RWPE2 (cell line): Measurements from ENCODE around the gene HPGDS.
"Not testable (repeated sequence)": the region's sequence is repeated elsewhere in the genome, so short reads cannot be mapped to it uniquely, and the experiment has no call there.

Source experiments
- ATAC-seq: fragments of 200-7000 bp; cut with Tn5 transposase; 3 replicates; pipeline ENCODE4 v1.9.1; 2021; ENCODE audit warnings: low read depth
- DNase-seq: peaks from one replicate; pipeline ENCODE4 v3.0.0-alpha.2; 2020; ENCODE audit warnings: low spot score
- H3K27ac ChIP-seq: fragments of 450-650 bp; 2 replicates; pipeline ENCODE4 v1.5.1; 2017; ENCODE audit warnings: mild to moderate bottlenecking; ENCODE audit not compliant: poor library complexity, severe bottlenecking
- H3K27me3 ChIP-seq: fragments of 250-450 bp; sonication (Bioruptor Pico); 2 replicates; pipeline ENCODE4 v1.5.1; 2021; ENCODE audit warnings: mild to moderate bottlenecking, moderate library complexity; ENCODE audit not compliant: insufficient read depth, poor library complexity, severe bottlenecking
- H3K36me3 ChIP-seq: fragments of 250-450 bp; sonication (Bioruptor Pico); 2 replicates; pipeline ENCODE4 v1.5.1; 2020; ENCODE audit warnings: low read depth, mild to moderate bottlenecking, moderate library complexity
- H3K4me1 ChIP-seq: fragments of 250-450 bp; sonication (Bioruptor Pico); 2 replicates; pipeline ENCODE4 v1.5.1; 2021; ENCODE audit warnings: mild to moderate bottlenecking, moderate library complexity; ENCODE audit not compliant: insufficient read depth, poor library complexity, severe bottlenecking
- H3K4me3 ChIP-seq: fragments of 250-450 bp; sonication (Bioruptor Pico); 2 replicates; pipeline ENCODE4 v1.5.1; 2021; ENCODE audit warnings: mild to moderate bottlenecking, moderate library complexity; ENCODE audit not compliant: severe bottlenecking
- H3K9me3 ChIP-seq: fragments of 250-450 bp; sonication (Bioruptor Pico); 2 replicates; pipeline ENCODE4 v1.5.1; 2021; ENCODE audit warnings: mild to moderate bottlenecking, moderate library complexity; ENCODE audit not compliant: severe bottlenecking
- TF ChIP-seq, protein P1 (sequence below): fragments of 450-650 bp; IDR thresholded peaks from one replicate; pipeline ENCODE4 v1.5.1; 2017; ENCODE audit warnings: mild to moderate bottlenecking, moderate library complexity; ENCODE audit not compliant: poor library complexity, severe bottlenecking

HPGDS gene

GRCh38 chr4:94339779-94340178 lies 2.9 kb downstream of the HPGDS start:
- no peaks in the 10 kb centered on the region for H3K4me1 ChIP-seq
- TF ChIP-seq, protein P1, sequence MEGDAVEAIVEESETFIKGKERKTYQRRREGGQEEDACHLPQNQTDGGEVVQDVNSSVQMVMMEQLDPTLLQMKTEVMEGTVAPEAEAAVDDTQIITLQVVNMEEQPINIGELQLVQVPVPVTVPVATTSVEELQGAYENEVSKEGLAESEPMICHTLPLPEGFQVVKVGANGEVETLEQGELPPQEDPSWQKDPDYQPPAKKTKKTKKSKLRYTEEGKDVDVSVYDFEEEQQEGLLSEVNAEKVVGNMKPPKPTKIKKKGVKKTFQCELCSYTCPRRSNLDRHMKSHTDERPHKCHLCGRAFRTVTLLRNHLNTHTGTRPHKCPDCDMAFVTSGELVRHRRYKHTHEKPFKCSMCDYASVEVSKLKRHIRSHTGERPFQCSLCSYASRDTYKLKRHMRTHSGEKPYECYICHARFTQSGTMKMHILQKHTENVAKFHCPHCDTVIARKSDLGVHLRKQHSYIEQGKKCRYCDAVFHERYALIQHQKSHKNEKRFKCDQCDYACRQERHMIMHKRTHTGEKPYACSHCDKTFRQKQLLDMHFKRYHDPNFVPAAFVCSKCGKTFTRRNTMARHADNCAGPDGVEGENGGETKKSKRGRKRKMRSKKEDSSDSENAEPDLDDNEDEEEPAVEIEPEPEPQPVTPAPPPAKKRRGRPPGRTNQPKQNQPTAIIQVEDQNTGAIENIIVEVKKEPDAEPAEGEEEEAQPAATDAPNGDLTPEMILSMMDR: no peak
- no peak overlapping the region for H3K27ac ChIP-seq
- ATAC-seq (no peak), DNase-seq (no peak)
- no peaks in the 10 kb centered on the region for H3K27me3 ChIP-seq
- H3K4me3 ChIP-seq: no peak overlapping the region
- H3K9me3 ChIP-seq: no peaks in the 10 kb centered on the region
- no peaks in the 10 kb centered on the region for H3K36me3 ChIP-seq

GRCh38 chr4:94338681-94339351 lies 3.8 kb downstream of the HPGDS start:
- Histone ChIP-seq H3K4me1 (no peaks in the 10 kb centered on the region), H3K4me3 (no peak overlapping the region), H3K9me3 (no peaks in the 10 kb centered on the region), H3K36me3 (no peaks in the 10 kb centered on the region), H3K27me3 (no peaks in the 10 kb centered on the region), H3K27ac (no peak overlapping the region)
- TF ChIP-seq, protein P1: no peak
- ATAC-seq (no peak), DNase-seq (no peak)

- H3K27ac ChIP-seq, H3K36me3 ChIP-seq, DNase-seq, H3K27me3 ChIP-seq, H3K4me3 ChIP-seq, ATAC-seq, H3K9me3 ChIP-seq, H3K4me1 ChIP-seq: not testable (repeated sequence)
Measured at GRCh38 chr4:94336791-94337190, 5.8 kb downstream of the HPGDS start.

DNA sequence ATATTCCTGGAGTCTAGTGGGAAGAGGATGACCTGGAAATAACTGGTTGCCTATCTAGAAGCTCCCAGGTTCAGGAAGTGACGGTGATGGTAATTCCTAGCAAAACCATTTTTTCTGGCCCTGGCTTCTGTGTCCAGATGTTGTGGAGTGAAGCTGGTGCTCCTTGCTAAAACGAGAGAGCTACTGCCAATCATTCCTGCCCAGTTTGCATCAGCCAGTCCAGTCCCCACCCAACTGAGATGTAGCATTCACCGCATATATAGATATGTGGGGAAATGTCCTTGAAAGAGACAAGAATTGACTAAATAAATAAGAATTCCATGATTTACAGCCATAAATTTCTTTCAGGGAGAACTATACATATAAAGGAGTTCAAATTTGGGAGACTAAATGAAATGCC lies 6.3 kb downstream of the HPGDS start:
- no peaks in the 10 kb centered on the region for H3K27me3 ChIP-seq
- H3K9me3 ChIP-seq: no peaks in the 10 kb centered on the region
- DNase-seq (no peak), ATAC-seq (no peak)
- H3K27ac ChIP-seq: no peak overlapping the region
- H3K36me3 ChIP-seq: no peaks in the 10 kb centered on the region
- no peak overlapping the region for H3K4me3 ChIP-seq
- H3K4me1 ChIP-seq: no peaks in the 10 kb centered on the region
- TF ChIP-seq, protein P1: no peak

DNA sequence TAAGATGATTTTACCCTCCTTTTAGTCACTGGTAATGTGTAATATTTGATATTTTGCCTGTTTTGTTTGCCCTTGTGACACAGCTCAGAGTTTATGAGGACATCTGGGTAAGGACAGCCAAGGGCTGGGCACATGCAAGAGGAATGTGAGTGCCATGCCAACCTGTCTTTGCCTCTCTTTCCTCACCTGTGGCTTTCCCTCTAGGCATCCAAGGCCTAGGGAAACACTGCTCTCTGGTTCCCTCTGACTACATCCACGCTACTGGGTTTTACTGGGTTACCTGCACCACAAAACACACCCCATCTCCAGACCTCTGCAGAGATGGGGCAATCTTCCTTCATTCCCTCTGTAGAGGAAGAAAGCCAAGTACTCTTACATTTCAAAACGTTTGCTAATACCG lies 7.7 kb downstream of the HPGDS start:
- Histone ChIP-seq H3K27ac (no peak overlapping the region), H3K27me3 (no peaks in the 10 kb centered on the region), H3K9me3 (no peaks in the 10 kb centered on the region), H3K36me3 (no peaks in the 10 kb centered on the region), H3K4me1 (no peaks in the 10 kb centered on the region), H3K4me3 (no peak overlapping the region)
- TF ChIP-seq, protein P1: no peak
- DNase-seq (no peak), ATAC-seq (peak; percentile 50; the same call in 2 of the 3 replicates)
